Mammary microvascular endothelial cell (primary cell): Measurements from ENCODE around the gene OGDHL. TPM values are rescaled to one million over a fixed set of nuclear protein-coding genes. Genes with fewer than 3 reads are reported as not detected.

Experiments
- total RNA-seq: library from RNA; depleted of rRNA; stranded (reverse); fragments of >200 nt; gene quantifications from 2 replicates; pipeline ENCODE4 v1.2.3, GENCODE V29; 2015

OGDHL gene
- not detected in 2 replicates for total RNA-seq

GRCh38 chr10:49761789-49762565, at the start of gene OGDHL:
Gene OGDHL, minus strand, starts transcription at chr10:49762323. Its CDS starts 3,731 bp downstream, at chr10:49758592.

Other genes starting within 250 kb of the OGDHL start
- 6.3 and 11.1 TPM in 2 replicates for gene ERCC6, start 223.2 kb downstream of the OGDHL start, total RNA-seq
- gene SLC18A3, start 152.0 kb downstream of the OGDHL start, total RNA-seq, result not detected in 2 replicates
- not detected in 2 replicates for gene CHAT, start 148.3 kb downstream of the OGDHL start, total RNA-seq
- gene C10orf53, start 82.7 kb downstream of the OGDHL start, total RNA-seq, result not detected in 2 replicates
- 13.7 and 17.5 TPM in 2 replicates for gene PARG, start 179.7 kb upstream of the OGDHL start, total RNA-seq
- 10.5 and 15.2 TPM in 2 replicates for gene TIMM23B, start 179.7 kb upstream of the OGDHL start, total RNA-seq
- 2.4 and 3.0 TPM in 2 replicates for gene AGAP6, start 226.1 kb upstream of the OGDHL start, total RNA-seq